HG03342 (cell line): ENCODE results near the gene TDRD12.
A peak's percentile ranks its signal among the peaks of the same experiment; 100 is the strongest.
"Not testable (repeated sequence)": the region's sequence is repeated elsewhere in the genome, so short reads cannot be mapped to it uniquely, and the experiment has no call there.

Experiments
- ATAC-seq: cut with Tn5 transposase; IDR thresholded peaks from one replicate; pipeline ENCODE4 v1.9.1; 2021; ENCODE audit warnings: mild to moderate bottlenecking, moderate library complexity; ENCODE audit not compliant: unreplicated experiment

TDRD12 gene

GRCh38 chr19:32691952-32692726 lies 27.4 kb upstream of the TDRD12 start:
- peak; percentile 60 for ATAC-seq

DNA sequence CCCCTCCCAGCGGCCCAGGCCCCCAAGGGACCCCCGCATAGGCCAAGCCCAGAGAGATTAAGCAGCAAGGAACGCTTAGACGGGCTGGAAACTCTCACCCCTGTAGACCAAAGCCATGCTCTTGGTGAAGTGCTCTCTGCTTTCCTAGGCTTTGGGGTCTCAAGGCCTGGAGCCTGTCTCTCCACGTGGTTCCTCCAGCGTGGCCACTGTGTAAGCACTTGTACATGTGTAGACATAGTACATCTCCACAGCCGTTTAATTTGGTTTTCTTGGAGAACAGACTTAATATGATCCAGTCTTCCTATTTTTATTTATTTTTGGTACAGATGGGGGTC lies 26.9 kb upstream of the TDRD12 start:
- ATAC-seq, result no peak

- ATAC-seq, result not testable (repeated sequence)
Measured at GRCh38 chr19:32693151-32694108, 26.1 kb upstream of the TDRD12 start.

DNA sequence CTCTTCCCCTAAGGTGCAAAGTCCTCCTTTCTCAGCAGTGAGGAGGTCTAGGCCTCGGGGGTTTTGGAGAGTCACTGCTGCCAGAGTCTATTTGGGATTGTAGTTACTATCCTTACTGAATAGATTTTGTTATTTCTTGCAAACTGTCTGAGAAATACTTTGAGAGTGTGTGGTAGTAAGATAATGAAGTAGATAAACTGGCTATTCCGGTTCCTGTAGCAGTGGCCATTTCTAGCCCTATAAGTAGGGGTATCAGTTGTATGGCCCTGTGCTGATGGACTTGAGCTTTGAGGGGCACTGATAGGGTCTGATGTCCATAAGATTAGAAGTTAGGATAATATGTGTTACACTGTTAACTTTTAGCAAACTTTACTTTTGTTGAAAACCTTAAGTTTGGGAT lies 25.3 kb upstream of the TDRD12 start:
- ATAC-seq, result not testable (repeated sequence)

DNA sequence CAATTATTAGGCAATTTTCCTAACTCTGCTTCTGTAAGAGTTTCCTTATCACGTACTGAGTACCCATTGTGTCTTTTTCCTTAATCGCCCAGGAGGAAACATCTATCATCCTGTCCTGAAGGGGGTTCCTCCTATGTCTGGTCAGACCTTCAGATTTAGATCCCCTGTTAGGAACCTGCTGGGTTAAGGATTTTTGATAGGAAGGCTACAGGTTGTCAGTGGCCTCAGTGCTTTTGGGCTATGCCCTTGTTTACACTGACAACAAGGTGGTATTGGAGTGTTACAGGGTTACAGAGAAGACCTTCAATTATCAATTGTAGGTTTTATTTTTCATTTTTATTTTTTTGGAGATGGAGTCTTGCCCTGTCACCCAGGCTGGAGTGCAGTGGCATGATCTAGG lies 24.7 kb upstream of the TDRD12 start:
- ATAC-seq, result not testable (repeated sequence)

DNA sequence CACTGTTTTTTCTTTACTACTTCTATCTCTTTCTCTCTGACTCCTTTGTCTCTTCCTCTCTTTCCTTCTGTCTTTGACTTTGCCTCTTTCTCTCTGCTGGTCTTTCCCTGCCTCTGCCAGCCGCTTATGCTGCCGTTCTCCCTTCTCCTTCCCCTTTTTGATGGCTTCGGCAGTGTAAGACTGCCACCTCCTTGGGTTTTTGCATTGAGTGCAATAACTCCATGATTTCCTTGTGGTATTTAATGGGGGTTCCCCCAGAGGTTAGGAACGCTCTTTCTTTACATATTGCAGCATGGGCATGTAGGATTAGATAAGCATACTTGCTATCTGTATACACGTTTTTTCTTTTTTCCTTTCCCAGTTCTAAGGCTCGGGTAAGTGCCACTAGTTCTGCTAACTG lies 24.1 kb upstream of the TDRD12 start:
- ATAC-seq, result not testable (repeated sequence)

GRCh38 chr19:32696771-32697170 lies 22.8 kb upstream of the TDRD12 start:
- ATAC-seq, result not testable (repeated sequence)

DNA sequence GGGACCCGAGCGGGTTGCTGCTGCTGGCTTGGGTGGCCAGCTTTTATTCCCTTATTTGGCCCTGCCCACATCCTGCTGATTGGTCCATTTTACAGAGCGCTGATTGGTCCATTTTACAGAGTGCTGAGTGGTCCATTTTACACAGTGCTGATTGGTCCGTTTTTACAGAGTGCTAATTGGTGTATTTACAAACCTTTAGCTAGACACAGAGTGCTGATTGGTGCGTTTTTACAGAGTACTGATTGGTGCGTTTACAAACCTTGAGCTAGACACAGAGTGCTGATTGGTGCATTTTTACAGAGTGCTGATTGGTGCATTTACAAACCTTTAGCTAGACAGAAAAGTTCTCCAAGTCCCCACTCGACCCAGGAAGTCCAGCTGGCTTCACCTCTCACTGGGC lies 19.4 kb upstream of the TDRD12 start:
- not testable (repeated sequence) for ATAC-seq

- ATAC-seq, result no peak
Measured at GRCh38 chr19:32702010-32702409, 17.6 kb upstream of the TDRD12 start.

- not testable (repeated sequence) for ATAC-seq
Measured at GRCh38 chr19:32704006-32704405, 15.6 kb upstream of the TDRD12 start.

DNA sequence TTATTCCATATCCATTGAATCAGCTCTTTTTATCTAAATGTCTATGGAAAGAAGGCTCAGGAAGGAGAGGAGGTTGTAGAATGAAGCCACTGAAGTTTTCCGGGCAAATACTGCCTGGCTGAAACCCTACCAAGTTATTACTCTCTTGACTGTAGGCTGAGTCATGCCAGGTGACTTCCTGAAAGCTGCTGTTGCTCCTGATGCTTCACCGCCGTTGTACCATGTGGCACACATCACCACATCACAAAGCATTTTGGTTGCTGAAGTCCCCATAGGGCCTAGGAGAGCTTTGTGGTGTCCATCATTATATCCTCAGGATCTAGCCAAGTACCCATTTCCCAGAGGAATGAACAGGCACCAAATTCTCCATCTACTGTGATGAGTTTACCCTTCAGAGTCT lies 11.1 kb upstream of the TDRD12 start:
- ATAC-seq, result no peak

- no peak for ATAC-seq
Measured at GRCh38 chr19:32709032-32709431, 10.5 kb upstream of the TDRD12 start.

- no peak for ATAC-seq
Measured at GRCh38 chr19:32711747-32712146, 7.8 kb upstream of the TDRD12 start.

DNA sequence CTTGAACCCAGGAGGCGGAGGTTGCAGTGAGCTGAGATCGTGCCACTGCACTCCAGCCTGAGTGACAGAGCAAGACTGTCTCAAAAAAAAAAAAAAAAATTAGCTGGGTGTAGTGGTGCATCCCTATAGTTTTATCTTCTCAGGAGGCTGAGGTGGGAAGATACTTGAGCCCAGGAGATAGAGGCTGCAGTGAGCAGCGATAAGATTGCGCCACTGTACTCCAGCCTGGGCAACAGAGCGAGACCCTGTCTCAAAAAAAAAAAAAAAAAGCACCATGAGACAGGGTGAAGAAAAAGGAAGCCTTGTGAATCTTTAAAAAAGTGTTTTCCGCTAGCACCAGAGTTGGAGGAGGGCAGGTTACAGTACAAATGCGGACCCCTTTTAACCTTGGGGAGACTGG lies 3.4 kb upstream of the TDRD12 start:
- not testable (repeated sequence) for ATAC-seq

DNA sequence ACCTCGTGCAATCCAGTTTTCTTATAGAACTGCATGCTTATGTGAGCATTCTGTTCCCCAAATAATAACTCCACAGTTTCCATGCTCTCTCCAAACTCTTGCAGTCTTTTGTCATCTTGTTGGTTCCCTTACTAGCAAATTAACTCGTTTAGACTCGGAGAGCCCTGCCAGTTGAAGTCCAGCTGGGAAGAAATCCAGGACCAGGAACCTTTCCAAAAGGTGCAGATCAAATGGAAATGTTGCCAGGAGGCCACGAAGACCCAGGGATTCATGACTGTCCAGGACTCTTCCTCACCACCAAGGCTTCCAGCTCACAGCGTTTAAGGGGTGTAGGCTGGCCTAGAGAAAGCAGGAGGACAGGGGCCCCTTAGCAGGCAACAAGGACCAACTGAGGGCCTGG lies 2.1 kb upstream of the TDRD12 start:
- no peak for ATAC-seq

DNA sequence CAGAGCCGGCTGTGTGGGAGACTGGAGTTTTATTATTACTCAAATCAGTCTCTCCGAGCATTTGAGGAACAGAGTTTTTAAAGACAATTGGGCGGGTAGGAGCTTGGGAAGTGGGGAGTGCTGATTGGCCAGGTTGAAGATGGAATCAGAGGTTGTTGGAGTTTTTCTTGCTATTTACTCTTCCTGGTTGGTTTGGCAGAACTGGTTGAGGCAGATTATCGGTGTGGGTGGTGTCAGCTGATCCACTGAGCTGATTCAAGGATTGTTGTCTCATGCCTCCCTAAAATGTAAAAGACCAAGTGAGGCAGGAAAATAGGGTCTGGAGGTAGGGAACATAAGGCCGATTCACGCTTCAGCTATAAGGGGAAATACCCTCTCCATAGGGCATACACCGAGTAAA lies 1.3 kb upstream of the TDRD12 start:
- no peak for ATAC-seq

- no peak for ATAC-seq
Measured at GRCh38 chr19:32720216-32720935, 809 bp downstream of the TDRD12 start.

GRCh38 chr19:32720936-32721250 lies 1.3 kb downstream of the TDRD12 start:
- ATAC-seq, result no peak

- no peak for ATAC-seq
Measured at GRCh38 chr19:32735936-32736335, 16.4 kb downstream of the TDRD12 start.

DNA sequence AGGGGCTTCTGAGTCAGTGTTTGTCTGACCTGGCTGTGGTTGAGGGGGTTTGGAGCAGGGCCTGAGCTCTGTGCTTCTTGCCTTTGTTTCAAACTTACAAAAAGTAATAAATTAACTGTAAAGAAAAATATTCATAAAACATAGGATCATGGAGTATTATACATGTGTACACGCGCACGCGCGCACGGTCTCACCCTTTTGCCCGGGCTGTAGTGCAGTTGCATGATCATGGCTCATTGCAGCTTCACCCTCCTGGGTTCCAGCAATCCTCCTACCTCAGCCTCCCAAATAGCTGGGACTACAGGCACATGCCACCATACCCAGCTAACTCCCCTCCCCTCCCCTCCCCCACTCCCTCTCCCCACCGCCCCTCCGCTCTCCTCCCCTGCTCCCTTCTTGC lies 23.5 kb downstream of the TDRD12 start:
- no peak for ATAC-seq

DNA sequence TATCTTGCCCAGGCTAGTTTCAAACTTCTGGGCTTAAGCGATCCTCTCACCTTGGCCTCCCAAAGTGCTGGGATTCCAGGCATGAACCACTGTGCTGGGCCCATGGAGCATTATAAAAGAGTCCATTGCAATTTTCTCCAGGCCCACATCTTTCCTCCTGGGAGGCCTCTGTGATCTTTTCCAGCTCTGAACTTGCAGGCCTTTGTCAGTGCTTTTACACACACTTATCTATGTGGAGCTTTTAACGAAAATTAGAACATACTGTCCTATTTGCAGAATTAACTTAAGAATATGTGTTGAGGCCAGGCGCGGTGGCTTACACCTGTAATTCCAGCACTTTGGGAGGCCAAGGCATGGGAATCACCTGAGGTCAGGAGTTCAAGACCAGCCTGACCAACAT lies 23.9 kb downstream of the TDRD12 start:
- ATAC-seq, result no peak
